Measurements from ENCODE around the gene NELL1. TPM values are rescaled to one million over a fixed set of nuclear protein-coding genes. Genes with fewer than 3 reads are reported as not detected.

Gene NELL1
- total RNA-seq, 1 donor from 2014 or later, result not detected

Other genes with a start within 250 kb of the NELL1 start
- gene SLC6A5, start 70.0 kb upstream of the NELL1 start, total RNA-seq, result not detected in 2 replicates